GM21576 (cell line): Measurements from ENCODE around the gene TOP3B.
"Not testable (repeated sequence)": the region's sequence is repeated elsewhere in the genome, so short reads cannot be mapped to it uniquely, and the experiment has no call there.

Experiments used
- ATAC-seq: cut with Tn5 transposase; IDR thresholded peaks from one replicate; pipeline ENCODE4 v1.9.1; 2021; ENCODE audit warnings: mild to moderate bottlenecking, moderate library complexity; ENCODE audit not compliant: unreplicated experiment

Gene TOP3B

GRCh38 chr22:21945453-21946261, 36.9 kb downstream of the TOP3B start:
- ATAC-seq: no peak

GRCh38 chr22:21944871-21945270, 37.7 kb downstream of the TOP3B start:
- no peak for ATAC-seq

- no peak for ATAC-seq
Measured at GRCh38 chr22:21943571-21944448, 38.8 kb downstream of the TOP3B start.

GRCh38 chr22:21942407-21943343, 39.9 kb downstream of the TOP3B start:
- ATAC-seq: no peak

GRCh38 chr22:21941921-21942320, 40.7 kb downstream of the TOP3B start:
- ATAC-seq: no peak

GRCh38 chr22:21940521-21940920, 42.1 kb downstream of the TOP3B start:
- no peak for ATAC-seq

GRCh38 chr22:21939935-21940334, 42.7 kb downstream of the TOP3B start:
- not testable (repeated sequence) for ATAC-seq

- no peak for ATAC-seq
Measured at GRCh38 chr22:21939461-21939913, 43.1 kb downstream of the TOP3B start.

- no peak for ATAC-seq
Measured at GRCh38 chr22:21938906-21939305, 43.7 kb downstream of the TOP3B start.

GRCh38 chr22:21938071-21938822, 44.3 kb downstream of the TOP3B start:
- peak; percentile 84 for ATAC-seq

GRCh38 chr22:21937821-21938070, 44.8 kb downstream of the TOP3B start:
- ATAC-seq: no peak

GRCh38 chr22:21937041-21937820, 45.4 kb downstream of the TOP3B start:
- no peak for ATAC-seq

- no peak for ATAC-seq
Measured at GRCh38 chr22:21936151-21936775, 46.3 kb downstream of the TOP3B start.

- ATAC-seq: no peak
Measured at GRCh38 chr22:21933910-21934309, 48.7 kb downstream of the TOP3B start.

GRCh38 chr22:21933413-21933812, 49.2 kb downstream of the TOP3B start:
- ATAC-seq: no peak

- no peak for ATAC-seq
Measured at GRCh38 chr22:21932347-21932746, 50.2 kb downstream of the TOP3B start.

- no peak for ATAC-seq
Measured at GRCh38 chr22:21931056-21931455, 51.5 kb downstream of the TOP3B start.

GRCh38 chr22:21929253-21929652, 53.3 kb downstream of the TOP3B start:
- no peak for ATAC-seq

GRCh38 chr22:21928048-21928447, 54.5 kb downstream of the TOP3B start:
- no peak for ATAC-seq
